ENCODE data around the gene GRIP2.

Gene GRIP2

GRCh38 chr3:14483286-14483685 is 56.9 kb downstream of the GRIP2 start:
- DNase-seq (ENCODE audit: low spot score), result no peak

GRCh38 chr3:14482271-14482721 is 57.8 kb downstream of the GRIP2 start:
- DNase-seq (ENCODE audit: low spot score), result no peak

DNA sequence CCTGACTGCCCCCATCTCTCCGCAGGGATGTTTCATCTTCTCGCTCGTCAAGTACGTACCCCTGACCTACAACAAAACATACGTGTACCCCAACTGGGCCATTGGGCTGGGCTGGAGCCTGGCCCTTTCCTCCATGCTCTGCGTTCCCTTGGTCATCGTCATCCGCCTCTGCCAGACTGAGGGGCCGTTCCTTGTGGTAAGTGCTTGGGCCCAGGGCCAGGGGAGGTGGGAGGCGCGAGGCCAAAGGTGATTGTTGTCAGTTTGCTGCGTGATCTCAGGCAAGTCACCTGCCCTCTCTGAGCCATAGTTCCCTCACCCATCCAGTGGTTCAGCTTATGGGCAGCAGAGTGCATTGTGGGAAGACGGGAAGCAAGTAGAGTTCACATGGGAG is 58.5 kb downstream of the GRIP2 start:
- DNase-seq (ENCODE audit: low spot score), result no peak

DNA sequence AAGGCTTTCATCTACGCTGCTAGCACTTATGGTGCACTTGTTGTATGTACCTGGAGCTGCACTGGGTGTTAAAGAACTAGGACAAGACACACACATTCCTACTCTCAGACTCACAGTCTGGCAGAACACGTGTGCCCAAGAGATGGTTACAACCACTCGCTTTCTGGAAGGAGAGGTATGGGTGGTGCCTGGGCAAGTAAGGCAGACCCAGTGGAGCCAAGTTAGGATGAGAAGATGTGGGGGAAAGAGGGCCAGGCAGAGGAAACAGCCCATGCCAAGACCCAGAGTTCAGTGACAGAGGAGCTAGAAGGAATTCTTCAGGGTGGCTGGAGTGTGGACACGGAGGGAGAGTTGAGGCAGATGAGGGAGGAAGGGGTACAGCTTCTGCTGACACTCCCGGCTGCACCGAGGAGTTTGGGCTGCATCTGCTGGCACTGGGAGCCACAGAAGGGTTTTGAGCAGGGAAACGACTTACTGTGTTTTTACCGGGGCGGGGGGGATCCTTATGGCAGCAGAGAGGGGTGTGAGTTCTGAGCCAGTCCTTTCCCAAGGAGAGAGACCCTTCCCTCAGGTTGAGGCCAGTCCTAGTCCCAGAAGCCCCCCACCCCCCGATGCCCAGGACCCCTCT is 59.0 kb downstream of the GRIP2 start:
- no peak for DNase-seq (ENCODE audit: low spot score)

DNA sequence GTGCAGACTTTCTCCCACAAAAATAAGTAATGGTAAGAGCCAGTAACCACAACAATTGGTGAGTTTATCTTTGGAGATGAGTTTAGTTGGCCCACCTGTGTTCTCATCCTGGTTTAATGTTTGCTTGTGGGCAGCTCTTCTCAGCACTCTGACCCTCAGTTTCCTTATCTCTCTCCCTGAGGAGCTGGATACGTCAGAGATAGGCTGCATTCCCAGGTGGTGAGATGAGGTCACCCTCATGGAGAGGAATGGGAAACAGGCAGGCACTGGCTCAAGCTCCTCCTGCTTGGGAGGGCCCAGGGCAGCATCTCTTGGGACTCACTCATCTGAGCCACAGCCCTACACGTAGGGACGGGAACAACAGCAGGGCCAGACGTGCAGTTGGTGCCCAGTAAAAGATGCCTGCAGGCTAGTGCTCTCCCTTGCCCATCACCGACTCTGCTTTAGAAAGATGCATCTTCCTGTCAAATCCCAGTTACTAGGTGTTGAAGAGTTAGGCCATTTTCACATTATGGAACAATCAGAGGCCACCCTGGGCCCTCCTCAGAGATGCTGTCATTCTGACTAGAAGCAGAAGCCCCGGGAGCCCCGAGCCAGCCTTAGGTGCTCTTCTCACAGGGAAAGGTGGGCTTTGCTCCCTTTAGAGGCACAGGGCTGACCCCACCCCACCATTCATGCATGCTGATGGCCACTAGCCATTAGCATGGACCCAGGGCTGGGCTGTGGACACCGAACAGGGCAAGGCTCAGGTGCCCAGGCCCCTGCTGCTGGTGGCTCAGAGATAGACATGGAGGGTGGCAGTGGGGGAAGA is 59.7 kb downstream of the GRIP2 start:
- no peak for DNase-seq (ENCODE audit: low spot score)

DNA sequence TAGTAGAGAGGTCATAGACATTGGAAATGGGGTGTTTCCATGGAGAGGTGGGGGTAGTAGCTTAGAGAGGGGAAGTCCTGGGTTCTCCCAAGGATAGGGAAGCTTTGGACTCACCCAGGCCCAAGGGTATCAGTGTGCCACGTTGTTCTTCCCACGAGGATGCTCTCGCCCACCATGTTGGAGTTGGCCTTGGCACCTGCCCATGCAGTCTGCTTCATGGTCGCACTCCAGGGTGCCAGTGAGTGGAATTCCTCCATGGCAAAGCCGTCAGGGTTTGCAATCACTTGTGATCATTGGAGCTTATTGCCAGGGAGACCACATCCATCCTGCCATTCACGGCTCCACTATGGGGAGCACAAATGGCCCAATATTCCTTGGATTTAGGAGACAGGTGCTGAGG is 60.6 kb downstream of the GRIP2 start:
- no peak for DNase-seq (ENCODE audit: low spot score)

GRCh38 chr3:14478956-14479550 is 61.1 kb downstream of the GRIP2 start:
- DNase-seq (ENCODE audit: low spot score), result no peak

- DNase-seq (ENCODE audit: low spot score), result no peak
Observed at GRCh38 chr3:14477311-14477935, 62.7 kb downstream of the GRIP2 start.

GRCh38 chr3:14476583-14477265 is 63.4 kb downstream of the GRIP2 start:
- no peak for DNase-seq (ENCODE audit: low spot score)

GRCh38 chr3:14475621-14476020 is 64.5 kb downstream of the GRIP2 start:
- no peak for DNase-seq (ENCODE audit: low spot score)

DNA sequence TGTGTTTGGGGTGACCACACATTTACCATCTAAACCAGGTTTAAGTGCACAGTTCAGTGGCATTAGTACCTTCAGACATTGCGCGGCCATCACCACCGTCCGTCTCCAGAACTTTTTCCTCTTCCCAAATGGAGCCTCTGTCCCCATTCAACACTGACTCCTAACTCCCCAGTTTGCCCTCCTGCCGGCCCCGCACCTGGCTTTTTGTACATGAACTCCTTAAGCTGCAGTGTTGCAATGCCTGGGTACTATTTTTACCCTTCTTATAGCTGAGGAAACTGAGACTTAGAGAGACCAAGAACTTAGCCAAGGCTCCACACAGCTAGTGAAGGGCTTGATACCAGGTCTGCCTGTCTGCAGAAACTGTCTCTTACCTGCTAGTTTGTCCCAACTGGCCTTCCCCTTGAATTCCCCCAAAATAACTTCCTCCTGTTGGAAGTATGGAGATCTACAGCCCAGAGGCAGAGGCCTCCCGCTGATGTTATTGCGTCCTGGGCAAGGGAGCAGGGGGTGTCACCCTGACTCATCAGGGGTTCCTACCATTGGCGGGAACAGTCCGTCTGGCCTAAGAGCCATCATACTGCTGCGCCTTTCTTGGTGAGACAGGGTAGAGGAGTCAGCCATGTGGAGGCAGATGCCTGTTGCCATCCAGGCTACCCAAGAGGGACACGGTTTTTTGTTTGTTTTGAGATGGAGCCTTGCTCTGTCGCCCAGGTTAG is 65.6 kb downstream of the GRIP2 start:
- DNase-seq (ENCODE audit: low spot score), result no peak

DNA sequence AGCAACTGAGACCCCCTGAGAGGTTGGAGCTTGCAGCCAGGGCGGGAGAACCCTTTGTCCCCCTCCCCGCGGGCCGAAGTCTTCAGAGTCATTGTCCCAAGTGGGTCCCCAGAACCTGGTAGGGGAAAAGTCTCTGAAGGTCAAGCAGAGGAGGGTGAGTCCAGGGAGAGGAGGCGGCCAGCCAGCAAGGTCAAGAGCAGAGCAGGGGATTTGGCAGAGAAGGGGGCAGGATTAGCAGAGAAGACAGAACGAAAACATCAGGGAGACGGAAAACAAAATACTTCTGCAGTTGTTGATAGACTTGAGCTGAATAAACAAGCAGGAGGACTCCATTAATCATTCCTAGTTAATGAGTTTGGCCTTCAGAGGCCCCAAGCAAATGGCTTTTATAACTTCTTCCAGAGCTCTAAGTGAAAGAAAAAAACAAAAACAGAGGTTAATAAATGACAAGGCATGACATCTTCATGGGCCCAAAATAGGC is 66.7 kb downstream of the GRIP2 start:
- DNase-seq (ENCODE audit: low spot score), result no peak

DNA sequence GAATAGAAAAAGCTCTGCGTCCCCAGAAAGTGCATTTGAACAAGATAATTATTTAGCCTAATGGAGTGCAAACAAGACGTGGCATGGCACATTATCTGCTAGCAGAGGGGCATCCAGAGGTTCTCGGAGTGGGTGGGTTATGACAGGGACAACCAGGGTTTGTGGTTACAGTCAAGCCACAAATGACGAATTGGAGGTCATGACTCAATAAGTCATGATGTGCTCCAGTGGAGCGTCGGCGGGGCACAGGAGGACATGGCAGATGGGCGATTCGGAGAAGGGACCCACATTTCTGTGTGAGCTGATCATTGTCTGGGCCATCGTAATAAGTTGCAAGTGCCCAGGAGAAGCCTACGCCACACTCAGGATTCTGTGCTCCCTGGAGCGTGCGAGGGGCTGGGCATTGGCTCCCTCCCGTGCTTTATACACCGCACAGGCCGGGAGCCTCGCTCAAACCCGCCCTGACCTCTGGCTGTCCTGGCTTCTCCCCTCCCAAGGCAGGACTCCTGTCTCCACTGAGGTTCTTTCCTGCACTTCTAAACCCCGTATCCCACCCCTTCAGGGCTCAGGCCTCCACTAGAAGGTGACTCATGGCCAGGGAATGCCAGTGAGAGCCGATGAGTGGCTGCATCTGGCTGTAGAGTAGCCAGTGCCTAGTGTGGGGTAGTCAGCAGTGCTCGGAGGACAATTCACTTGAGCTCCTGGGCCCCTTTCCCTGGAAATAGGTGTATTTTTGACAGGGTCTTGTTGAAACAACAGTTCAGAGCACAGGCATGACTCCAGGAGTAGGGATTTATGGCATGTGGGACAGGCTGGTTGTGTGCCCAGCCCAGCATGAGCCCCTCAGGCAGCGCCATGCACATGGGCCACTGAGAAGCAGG is 67.4 kb downstream of the GRIP2 start:
- DNase-seq (ENCODE audit: low spot score), result no peak

DNA sequence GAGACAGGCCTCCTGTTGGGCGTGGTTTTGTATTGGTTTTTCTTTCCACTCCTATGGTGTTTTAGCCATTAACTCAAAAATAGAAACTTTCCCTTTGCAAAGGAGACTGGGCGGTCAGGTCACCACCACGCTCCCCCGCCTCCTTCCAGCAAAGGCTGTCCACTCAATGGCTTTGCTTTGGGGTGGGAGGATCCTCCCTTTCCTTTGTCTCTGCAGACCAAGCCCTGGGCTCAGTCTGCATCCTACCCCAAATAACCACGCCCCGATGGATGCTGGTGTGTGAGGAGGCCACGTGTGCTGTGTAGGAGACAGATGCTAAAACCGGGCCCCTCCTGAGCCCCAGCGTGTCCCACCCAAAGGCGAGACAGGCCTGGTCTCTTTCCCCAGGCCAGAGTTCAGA is 68.5 kb downstream of the GRIP2 start:
- no peak for DNase-seq (ENCODE audit: low spot score)

DNA sequence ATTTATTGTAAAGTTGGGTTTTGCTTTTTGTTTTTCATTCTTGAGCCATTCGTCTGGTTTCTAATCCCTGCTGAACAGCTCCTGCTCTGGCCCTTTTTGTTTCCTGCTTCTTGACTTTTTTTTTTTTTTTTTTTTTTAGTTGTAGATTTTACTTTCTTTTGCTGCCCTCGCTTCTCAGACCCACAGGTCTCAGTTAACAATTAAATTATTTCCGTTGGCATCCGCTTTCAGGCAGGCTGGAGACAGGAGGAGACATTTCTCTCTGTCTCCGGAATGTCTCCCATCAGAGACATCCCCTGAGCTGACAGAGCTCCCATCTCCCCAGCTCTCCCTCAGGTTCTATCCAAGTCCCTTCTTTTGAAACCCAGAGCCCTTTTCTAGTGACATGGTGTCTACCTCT is 69.1 kb downstream of the GRIP2 start:
- DNase-seq (ENCODE audit: low spot score), result no peak

DNA sequence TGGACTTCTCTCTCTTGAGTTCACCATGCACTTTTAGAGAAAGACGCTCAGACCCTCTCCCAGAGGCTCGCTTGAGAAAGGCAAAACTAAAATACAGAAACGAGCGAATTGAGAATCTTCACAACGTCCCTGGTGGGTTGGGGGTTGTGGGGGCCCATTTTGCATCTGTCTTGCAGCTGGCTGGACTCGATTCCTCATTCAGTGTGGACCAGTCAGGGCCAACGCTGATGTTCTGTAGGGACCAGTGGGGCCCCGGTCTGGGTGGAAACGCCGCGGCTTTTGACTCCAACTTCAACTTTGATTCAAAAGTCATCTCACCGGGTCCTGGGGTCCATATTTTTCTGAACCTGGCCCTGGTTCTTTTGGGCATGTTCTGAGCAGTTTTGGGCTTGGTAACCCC is 69.7 kb downstream of the GRIP2 start:
- no peak for DNase-seq (ENCODE audit: low spot score)

DNA sequence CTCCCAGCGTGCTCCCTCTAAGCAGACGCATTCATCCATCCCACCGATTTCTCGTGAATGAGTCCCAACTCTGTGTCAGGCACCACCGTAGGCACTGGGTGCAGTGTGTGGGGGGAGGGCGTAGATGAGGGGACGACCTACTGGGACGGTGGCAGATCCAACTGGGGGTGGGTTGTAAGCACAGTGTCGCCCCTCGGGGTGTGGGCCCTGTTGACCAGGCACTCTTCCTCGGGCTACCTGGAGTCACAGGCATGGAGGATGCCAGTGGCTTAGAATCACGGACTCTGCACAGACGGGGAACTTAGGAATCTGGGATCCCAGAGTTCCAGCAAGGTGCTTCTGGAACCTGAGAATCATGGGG is 71.5 kb downstream of the GRIP2 start:
- DNase-seq (ENCODE audit: low spot score), result no peak

DNA sequence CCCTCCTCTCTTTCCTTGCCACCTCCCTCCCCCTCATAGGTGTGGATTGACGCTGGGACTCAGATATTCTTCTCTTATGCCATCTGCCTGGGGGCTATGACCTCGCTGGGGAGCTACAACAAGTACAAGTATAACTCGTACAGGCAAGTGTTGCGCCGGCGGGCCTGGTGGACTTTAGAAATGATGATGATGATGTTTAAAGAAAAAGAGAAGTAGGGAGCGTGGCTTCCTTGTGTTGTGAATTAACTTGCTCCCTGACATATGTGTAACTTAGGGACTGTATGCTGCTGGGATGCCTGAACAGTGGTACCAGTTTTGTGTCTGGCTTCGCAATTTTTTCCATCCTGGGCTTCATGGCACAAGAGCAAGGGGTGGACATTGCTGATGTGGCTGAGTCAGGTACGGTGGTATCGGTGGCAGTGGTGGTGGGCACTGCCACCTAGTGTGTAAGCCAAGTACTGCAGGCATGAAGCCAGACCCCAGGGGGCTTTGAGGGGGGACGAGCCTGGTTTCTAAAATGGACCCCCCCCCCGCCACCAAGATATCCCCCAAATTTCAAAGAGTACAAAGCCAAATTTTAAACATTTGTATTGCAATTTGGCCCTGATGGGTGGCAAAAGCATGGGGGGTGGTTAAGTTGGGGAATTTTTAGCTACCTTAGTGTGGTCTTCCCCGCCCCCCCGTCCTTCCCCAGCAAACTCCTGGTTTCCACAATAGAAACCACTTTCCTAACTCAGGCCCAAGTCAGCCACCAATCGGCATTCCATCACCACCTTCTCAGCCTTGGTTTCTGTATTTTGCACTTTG is 72.1 kb downstream of the GRIP2 start:
- peak; percentile 60 for DNase-seq (ENCODE audit: low spot score)

GRCh38 chr3:14466179-14466903 is 73.8 kb downstream of the GRIP2 start:
- DNase-seq (ENCODE audit: low spot score), result no peak

All from NAMALWA (cell line).